C4-2B (cell line): ENCODE measurements around the gene OR10J5.

Experiments
- ZFX ChIP-seq: fragments of 450-650 bp; IDR thresholded peaks from 2 replicates; pipeline ENCODE4 v1.6.1; 2017
- TF ChIP-seq, protein P1 (sequence below): fragments of 450-650 bp; conservative IDR thresholded peaks from 2 replicates; pipeline ENCODE4 v1.5.1; 2017; ENCODE audit warnings: mild to moderate bottlenecking

DNA sequence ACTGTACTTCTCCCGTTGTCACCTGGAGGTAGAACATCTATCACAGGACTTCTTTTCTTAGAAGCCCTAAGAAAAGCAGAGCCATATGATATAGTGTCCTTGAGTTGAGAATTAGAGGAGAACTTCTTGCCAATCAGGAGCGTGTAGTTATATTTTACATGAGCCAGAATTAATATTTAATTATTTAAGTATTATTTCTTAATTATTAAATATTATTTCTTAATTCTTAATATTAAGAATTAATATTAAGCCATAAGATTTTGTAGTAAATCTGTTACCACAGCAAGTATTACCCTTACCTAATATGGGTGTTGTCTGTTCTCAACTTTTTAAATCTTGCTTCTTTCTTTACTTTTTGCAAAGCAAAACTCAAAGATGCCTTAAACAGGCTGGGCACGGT is 41.6 kb upstream of the OR10J5 start:
- TF ChIP-seq, protein P1, sequence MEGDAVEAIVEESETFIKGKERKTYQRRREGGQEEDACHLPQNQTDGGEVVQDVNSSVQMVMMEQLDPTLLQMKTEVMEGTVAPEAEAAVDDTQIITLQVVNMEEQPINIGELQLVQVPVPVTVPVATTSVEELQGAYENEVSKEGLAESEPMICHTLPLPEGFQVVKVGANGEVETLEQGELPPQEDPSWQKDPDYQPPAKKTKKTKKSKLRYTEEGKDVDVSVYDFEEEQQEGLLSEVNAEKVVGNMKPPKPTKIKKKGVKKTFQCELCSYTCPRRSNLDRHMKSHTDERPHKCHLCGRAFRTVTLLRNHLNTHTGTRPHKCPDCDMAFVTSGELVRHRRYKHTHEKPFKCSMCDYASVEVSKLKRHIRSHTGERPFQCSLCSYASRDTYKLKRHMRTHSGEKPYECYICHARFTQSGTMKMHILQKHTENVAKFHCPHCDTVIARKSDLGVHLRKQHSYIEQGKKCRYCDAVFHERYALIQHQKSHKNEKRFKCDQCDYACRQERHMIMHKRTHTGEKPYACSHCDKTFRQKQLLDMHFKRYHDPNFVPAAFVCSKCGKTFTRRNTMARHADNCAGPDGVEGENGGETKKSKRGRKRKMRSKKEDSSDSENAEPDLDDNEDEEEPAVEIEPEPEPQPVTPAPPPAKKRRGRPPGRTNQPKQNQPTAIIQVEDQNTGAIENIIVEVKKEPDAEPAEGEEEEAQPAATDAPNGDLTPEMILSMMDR: no peak
- TF ChIP-seq ZFX: no peak
